Measurements from ENCODE around the gene STRADB.
"Not testable (repeated sequence)": the region's sequence is repeated elsewhere in the genome, so short reads cannot be mapped to it uniquely, and the experiment has no call there.

DNA sequence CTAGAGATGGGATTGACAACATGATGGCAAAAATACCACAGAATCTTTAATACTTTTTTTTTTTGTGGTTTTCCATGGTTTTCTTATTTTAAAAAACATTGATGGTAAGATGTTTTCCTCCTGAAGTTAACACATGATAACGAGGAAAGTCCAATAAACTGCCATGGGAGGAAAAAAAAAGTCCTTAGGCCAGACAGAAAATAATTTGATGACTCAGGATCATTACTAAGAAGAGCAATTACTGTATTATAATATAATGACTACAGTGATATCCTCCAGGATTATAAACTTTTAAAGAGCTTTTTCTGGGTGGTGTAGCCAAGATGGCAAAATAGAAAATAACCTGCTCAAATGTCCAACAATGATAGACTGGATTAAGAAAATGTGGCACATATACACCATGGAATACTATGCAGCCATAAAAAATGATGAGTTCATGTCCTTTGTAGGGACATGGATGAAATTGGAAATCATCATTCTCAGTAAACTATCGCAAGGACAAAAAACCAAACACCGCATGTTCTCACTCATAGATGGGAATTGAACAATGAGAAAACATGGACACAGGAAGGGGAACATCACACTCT, 12.1 kb upstream of the STRADB start:
- TF ChIP-seq, protein P1, sequence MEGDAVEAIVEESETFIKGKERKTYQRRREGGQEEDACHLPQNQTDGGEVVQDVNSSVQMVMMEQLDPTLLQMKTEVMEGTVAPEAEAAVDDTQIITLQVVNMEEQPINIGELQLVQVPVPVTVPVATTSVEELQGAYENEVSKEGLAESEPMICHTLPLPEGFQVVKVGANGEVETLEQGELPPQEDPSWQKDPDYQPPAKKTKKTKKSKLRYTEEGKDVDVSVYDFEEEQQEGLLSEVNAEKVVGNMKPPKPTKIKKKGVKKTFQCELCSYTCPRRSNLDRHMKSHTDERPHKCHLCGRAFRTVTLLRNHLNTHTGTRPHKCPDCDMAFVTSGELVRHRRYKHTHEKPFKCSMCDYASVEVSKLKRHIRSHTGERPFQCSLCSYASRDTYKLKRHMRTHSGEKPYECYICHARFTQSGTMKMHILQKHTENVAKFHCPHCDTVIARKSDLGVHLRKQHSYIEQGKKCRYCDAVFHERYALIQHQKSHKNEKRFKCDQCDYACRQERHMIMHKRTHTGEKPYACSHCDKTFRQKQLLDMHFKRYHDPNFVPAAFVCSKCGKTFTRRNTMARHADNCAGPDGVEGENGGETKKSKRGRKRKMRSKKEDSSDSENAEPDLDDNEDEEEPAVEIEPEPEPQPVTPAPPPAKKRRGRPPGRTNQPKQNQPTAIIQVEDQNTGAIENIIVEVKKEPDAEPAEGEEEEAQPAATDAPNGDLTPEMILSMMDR (IDR thresholded peaks at IDR 0.05; ENCODE audit: insufficient read depth, low read length, poor library complexity, severe bottlenecking) = not testable (repeated sequence)
- not testable (repeated sequence) for TF ChIP-seq EZH2phosphoT487 (conservative IDR thresholded peaks at IDR 0.05; ENCODE audit: low read length)

Data from SU-DHL-6 (cell line).